ENCODE measurements around the gene LRRC75A. TPM values are rescaled to one million over a fixed set of nuclear protein-coding genes. Genes with fewer than 3 reads are reported as not detected.
"Not testable (repeated sequence)": the region's sequence is repeated elsewhere in the genome, so short reads cannot be mapped to it uniquely, and the experiment has no call there.

The LRRC75A gene
- total RNA-seq (2014; rRNA removed; shearing (Covaris generic)) = not detected in 2 replicates
- polyA plus RNA-seq (2015; cell fraction: cytosol; rRNA removed) = 0.22 and 0.25 TPM in 2 replicates
- 0.06 and 0.23 TPM in 2 replicates for polyA plus RNA-seq (2015; cell fraction: nucleus; rRNA removed)

GRCh38 chr17:16491703-16492612, at the start of gene LRRC75A:
LRRC75A (minus strand) TSS chr17:16492193; CDS start chr17:16491990, 203 bp downstream.
- no peak for DNase-seq (ENCODE audit: low read depth)

DNA sequence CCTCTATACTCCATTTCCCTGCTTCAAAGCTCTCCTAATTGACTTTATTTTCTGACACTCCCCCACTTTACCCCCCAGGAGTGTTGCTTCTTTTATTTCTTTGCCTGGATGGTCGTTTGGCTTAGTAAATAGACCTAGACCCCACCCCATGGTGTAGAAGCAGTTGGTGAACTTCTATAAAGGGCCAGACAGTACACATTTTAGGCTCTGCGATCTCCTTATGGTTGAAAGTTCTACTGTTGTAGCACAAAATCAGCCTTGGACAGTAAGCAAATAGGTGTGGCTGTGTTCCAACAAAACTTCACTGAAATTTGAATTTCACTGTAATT, 45.1 kb upstream of the LRRC75A start:
- DNase-seq (ENCODE audit: low read depth) = no peak

DNA sequence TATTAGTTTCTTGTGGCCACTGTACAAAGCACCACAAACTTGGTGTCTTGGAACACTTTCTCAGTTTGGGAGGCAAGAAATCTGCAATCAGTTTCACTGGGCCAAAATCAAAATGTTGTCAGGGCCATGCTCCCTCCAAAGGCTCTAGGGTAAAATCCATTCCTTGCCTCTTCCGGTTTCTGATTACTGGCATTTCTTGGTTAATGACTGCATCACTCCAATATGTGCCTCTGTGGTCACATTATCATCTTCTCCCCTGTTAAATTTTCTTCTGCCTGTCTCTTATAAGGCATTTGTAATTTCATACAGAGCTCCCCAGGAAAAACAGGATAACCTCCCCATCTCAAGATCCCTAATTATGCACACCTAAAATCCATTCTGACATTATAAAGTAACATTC, 42.2 kb upstream of the LRRC75A start:
- DNase-seq (ENCODE audit: low read depth) = no peak

- no peak for DNase-seq (ENCODE audit: low read depth)
These were observed 37.9 kb upstream of the LRRC75A start for GRCh38 chr17:16529906-16530305.

DNA sequence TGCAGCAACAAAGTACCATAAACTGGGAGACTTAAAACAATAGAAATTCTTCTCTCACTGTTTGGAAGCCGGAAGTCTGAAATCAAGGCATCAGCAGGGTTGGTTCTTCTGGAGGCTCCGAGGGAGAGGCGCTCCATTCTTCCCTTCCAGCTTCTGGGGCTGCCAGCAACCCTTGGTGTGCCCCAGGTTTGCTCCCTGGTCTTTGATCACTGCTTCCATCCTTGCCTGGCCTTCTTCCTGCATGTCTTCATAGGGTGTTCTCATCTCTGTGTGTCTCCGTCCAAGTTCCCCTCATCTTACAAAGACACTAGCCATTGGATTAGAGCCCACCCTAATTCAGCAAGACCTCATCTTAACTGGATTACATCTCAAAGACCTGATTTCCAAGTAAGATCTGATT, 35.3 kb upstream of the LRRC75A start:
- DNase-seq (ENCODE audit: low read depth) = no peak

DNA sequence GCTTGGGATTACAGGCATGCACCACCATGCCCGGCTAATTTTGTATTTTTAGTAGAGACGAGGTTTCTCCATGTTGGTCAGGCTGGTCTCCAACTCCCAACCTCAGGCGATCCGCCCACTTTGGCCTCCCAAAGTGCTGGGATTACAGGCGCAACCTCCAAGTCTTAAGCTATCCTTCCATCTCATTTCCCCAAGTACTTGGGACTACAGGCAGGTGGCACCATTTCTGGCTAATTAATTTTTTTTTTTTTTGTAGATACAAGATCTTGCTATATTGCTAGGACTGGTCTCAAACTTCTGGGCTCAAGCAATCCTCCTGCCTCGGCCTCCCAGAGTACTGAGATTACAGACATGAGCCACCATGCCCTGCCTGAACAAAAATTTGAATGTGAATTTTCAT, 33.6 kb upstream of the LRRC75A start:
- DNase-seq (ENCODE audit: low read depth) = not testable (repeated sequence)

DNA sequence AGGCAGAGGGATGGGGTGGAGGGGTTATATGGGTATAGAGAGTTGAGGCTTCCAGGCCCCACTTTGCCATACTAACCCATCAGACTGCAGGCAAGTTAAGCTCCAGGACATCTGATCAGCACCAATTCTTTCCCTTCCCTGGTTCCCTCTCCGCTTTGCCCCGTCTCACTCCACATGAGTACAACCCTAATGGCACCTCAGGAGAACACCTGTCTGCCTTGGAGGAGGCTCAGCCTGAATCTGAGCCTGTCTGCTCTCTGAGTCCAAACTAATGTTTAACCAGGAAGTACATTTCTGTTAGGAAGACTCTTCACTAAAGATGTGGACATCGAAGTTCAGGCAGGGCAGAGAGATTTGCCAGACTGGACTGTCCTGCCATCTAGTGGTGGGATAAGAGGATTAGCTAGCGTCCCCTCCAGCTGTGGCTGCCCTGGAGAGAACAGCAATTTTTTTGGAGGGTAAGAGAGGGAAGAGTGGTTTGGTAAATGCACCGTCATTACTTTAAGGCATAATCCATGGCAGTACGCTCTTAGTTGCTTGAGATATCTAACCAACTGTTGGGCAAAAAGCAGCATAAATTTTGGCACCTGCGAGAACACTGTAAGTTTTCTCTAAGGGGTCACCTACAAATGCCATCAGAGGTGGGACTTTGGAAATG, 29.2 kb upstream of the LRRC75A start:
- DNase-seq (ENCODE audit: low read depth) = peak; percentile 55

DNA sequence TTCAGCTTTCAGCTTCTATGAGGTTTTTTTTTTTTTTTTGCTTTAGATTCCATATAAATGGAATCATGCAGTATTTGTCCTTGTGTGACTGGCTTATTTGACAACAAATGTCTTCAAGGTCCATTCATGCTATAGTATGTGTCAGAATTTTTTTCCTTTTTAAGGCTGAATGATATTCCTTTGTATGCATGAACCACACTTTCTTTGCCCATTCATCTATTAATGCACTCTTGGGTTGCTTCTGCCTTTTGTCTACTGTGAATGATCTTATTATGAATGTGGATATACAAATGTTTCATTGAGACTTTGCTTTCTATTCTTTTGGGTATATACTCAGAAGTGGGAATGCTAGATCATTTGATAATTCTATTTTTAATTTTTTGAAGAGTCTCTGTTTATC, 27.0 kb upstream of the LRRC75A start:
- no peak for DNase-seq (ENCODE audit: low read depth)

DNA sequence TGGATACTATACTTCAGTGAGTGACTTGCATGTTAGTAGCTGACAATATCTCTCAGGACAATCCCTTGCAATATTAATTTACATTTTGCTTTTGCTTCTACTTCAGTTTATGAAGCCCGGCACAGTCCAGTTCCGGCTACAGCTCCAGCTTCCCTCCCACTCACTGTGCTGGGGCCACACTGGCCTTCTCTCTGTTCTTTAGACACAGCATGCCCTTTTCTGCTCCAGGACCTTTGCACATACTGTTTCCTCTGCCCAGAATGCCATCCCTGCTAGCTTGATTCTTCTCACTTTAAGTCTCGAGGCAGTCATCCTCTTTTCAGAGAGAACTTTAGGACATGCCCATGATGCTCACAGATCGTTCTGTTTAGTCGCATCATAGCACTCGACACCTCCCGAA, 25.5 kb upstream of the LRRC75A start:
- DNase-seq (ENCODE audit: low read depth) = no peak

- peak; percentile 73 for DNase-seq (ENCODE audit: low read depth)
These were observed 24.6 kb upstream of the LRRC75A start for GRCh38 chr17:16516594-16517051.

- DNase-seq (ENCODE audit: low read depth) = no peak
These were observed 23.9 kb upstream of the LRRC75A start for GRCh38 chr17:16515933-16516332.

- DNase-seq (ENCODE audit: low read depth) = no peak
These were observed 21.9 kb upstream of the LRRC75A start for GRCh38 chr17:16513873-16514272.

DNA sequence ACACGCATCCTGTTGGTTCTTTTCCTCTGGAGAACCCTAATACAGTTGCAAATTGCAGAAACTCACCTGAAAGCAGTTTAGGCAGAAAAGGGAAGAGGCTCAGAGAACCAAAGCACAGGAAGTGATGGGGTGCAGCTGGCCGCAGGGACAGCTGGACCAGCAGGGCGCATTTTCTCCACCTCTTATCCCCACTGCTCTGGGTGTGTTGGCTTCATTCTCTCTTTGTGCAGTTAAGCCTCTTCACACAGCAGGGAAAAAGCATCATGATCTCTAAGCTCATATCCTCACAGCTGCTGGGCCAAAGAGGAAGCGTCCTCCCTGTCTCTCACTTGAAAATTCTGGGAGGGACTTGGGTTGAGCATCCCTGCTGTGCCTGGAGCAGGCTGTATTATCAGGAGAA, 20.0 kb upstream of the LRRC75A start:
- no peak for DNase-seq (ENCODE audit: low read depth)

- DNase-seq (ENCODE audit: low read depth) = no peak
These were observed 19.6 kb upstream of the LRRC75A start for GRCh38 chr17:16511593-16511992.

- no peak for DNase-seq (ENCODE audit: low read depth)
These were observed 16.0 kb upstream of the LRRC75A start for GRCh38 chr17:16507918-16508533.

GRCh38 chr17:16506188-16506587, 14.2 kb upstream of the LRRC75A start:
- no peak for DNase-seq (ENCODE audit: low read depth)

DNA sequence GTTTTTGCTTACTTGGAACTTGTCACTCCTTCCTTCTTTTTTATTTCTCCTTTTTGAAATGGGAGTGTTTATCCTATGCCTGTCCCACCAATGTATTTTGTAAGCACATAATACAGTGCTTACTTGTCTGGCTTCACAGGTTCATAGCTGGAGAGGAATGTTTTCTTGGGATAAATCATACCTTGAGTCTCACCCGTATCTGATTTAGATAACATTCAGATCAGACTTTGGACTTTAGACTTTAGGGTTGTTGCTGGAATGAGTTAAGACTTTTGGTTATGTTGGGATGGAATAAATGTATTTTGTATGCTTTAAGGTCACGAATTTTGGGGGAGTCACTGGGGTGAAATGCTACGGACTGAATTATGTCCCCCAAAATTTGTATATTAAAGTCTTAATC, 13.0 kb upstream of the LRRC75A start:
- DNase-seq (ENCODE audit: low read depth) = no peak

GRCh38 chr17:16496820-16497489, 5.0 kb upstream of the LRRC75A start:
- DNase-seq (ENCODE audit: low read depth) = no peak

DNA sequence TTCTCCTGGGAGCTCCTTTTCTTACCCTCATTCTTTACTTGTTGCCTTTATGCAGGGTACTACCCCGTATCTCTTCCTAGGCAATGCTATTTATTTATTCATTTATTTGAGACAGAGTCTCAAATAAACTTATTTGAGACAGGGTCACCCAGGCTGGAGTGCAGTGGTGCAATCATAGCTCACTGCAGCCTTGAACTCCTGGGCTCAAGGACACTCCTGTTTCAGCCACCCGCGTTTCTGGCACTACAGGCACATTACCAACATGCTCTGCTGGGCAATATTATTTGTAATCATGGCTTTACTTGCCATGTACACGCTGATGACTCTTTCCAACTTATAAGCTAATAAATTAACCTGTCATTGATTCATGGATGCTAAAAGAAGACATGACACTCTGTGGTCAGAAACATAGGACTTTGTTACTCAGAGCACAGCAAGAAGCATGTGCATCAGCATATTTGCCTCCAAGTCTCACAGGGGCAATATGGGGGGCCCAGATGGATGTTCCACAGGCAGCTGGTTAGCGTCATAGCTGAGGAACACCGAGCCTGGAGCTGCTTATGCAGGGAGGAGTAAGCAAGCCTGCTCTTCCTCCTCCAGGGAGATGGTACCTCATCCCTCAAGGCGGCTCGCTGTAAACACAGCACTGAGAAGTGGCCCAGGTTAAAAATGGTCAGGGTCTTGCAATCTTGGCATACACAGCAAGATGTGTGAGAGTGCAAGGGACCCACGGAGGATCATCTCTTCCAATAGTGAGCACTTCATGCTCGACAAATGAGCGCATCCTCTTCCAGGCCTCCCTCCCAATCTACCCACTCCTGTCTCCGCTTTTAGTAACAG, 4.2 kb upstream of the LRRC75A start:
- no peak for DNase-seq (ENCODE audit: low read depth)

GRCh38 chr17:16495561-16495960, 3.6 kb upstream of the LRRC75A start:
- no peak for DNase-seq (ENCODE audit: low read depth)

DNA sequence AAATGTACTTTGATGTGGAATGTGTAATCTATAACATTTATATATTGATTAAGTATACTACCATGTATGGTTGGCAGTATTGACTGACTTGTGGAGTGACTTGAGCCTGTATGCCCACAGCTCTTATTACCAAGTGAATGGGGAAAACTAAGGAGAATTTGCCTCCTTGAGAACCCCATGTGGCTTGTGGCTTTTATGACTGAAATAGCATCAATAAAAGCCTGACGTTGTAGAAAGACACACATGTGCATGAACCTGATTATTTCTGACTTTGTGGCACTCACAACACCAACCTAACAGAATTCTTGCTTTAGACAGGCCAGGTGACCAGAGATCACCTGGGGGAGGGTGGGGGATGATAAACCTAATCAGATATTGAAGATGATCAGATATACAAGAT, 2.1 kb upstream of the LRRC75A start:
- no peak for DNase-seq (ENCODE audit: low read depth)
